Forelimb muscle (tissue), 1 donor: Measurements from ENCODE around the gene INTS11. TPM values are rescaled to one million over a fixed set of nuclear protein-coding genes. Genes with fewer than 3 reads are reported as not detected.

Experiments
- DNase-seq: peaks from one replicate; pipeline ENCODE4 v3.0.0-alpha.2; 2013; ENCODE audit warnings: low read depth
- polyA plus RNA-seq: library from polyadenylated mRNA; unstranded; fragments of 120-200 nt; gene quantifications from one replicate; pipeline ENCODE4 v1.2.1, GENCODE V29; 2013; ENCODE audit not compliant: insufficient read length

Gene INTS11
- polyA plus RNA-seq, 1 donor: 74.9 TPM

GRCh38 chr1:1343811-1344421 is 19.5 kb upstream of the INTS11 start:
- no peak for DNase-seq

GRCh38 chr1:1342584-1343115 is 18.2 kb upstream of the INTS11 start:
- DNase-seq: no peak

GRCh38 chr1:1342061-1342562 is 17.7 kb upstream of the INTS11 start:
- no peak for DNase-seq

- no peak for DNase-seq
These were observed 17.1 kb upstream of the INTS11 start for GRCh38 chr1:1341549-1342021.

- DNase-seq: no peak
These were observed 16.5 kb upstream of the INTS11 start for GRCh38 chr1:1340791-1341548.

- DNase-seq: no peak
These were observed 15.7 kb upstream of the INTS11 start for GRCh38 chr1:1340185-1340584.

GRCh38 chr1:1338278-1338677 is 13.8 kb upstream of the INTS11 start:
- no peak for DNase-seq

- no peak for DNase-seq
These were observed 13.3 kb upstream of the INTS11 start for GRCh38 chr1:1337793-1338147.

GRCh38 chr1:1336931-1337792 is 12.7 kb upstream of the INTS11 start:
- DNase-seq: no peak

- DNase-seq: no peak
These were observed 12.0 kb upstream of the INTS11 start for GRCh38 chr1:1336446-1336845.

- DNase-seq: no peak
These were observed 11.4 kb upstream of the INTS11 start for GRCh38 chr1:1335792-1336248.

GRCh38 chr1:1335283-1335682 is 10.8 kb upstream of the INTS11 start:
- no peak for DNase-seq

- no peak for DNase-seq
These were observed 10.4 kb upstream of the INTS11 start for GRCh38 chr1:1334835-1335234.

GRCh38 chr1:1333551-1334241 is 9.2 kb upstream of the INTS11 start:
- no peak for DNase-seq

- no peak for DNase-seq
These were observed 8.5 kb upstream of the INTS11 start for GRCh38 chr1:1332774-1333480.

- no peak for DNase-seq
These were observed 7.7 kb upstream of the INTS11 start for GRCh38 chr1:1332031-1332755.

GRCh38 chr1:1331068-1331965 is 6.9 kb upstream of the INTS11 start, which contains the start of gene TAS1R3:
Gene TAS1R3, plus strand, starts transcription at chr1:1331280. Its CDS starts 66 bp downstream, at chr1:1331346.
- no peak for DNase-seq

- no peak for DNase-seq
These were observed 6.1 kb upstream of the INTS11 start for GRCh38 chr1:1330366-1331067.
